ENCODE results near the gene IL27RA. TPM values are rescaled to one million over a fixed set of nuclear protein-coding genes. Genes with fewer than 3 reads are reported as not detected.
A peak's percentile ranks its signal among the peaks of the same experiment; 100 is the strongest.

Gene IL27RA
- 16.2 TPM for total RNA-seq
- long read RNA-seq, transcript IL27RA-201 (14 exons, 2,962 nt): major isoform, 49 of 64 reads
- long read RNA-seq, partial matches to known transcripts: 7 of 64 reads
- long read RNA-seq, other reads (novel, unspliced or antisense): 8 of 64 reads

DNA sequence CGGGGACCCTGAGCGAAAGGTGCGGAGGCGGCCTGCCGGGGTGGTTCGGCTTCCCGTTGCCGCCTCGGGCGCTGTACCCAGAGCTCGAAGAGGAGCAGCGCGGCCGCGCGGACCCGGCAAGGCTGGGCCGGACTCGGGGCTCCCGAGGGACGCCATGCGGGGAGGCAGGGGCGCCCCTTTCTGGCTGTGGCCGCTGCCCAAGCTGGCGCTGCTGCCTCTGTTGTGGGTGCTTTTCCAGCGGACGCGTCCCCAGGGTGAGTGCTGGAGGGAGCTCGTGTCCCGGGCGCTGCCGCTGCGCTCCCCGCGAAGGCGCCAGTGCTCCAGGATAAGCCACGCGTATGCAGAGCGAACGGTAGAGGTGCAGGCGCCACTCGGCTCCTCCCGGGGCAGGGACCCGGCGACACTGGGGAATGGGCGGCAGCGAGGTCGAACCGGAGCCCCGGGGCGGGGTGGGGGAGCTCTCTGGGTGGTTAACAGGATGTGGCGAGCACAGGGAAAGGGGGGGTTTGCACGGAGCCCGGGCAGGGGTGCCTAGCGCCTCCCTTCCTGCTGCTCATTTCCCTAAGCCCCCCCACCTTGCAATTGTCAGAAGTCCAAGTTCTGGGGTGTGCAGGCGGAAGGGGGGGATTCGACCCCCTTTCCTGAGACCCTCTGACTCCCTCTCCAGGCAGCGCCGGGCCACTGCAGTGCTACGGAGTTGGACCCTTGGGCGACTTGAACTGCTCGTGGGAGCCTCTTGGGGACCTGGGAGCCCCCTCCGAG lies at the start of gene IL27RA:
IL27RA (plus strand) TSS at position 44 of the 762 bp plus-strand sequence; CDS start at position 155, 111 bp downstream.
- H3K9me3 ChIP-seq: no peaks in the 10 kb centered on the region
- peak within 1 kb of the TSS; percentile 88 for H3K27ac ChIP-seq
- no peaks in the 10 kb centered on the region for H3K27me3 ChIP-seq
- peaks cover 8% of the 10 kb centered on the region for H3K4me1 ChIP-seq
- peak; percentile 89 for ATAC-seq
- intact Hi-C loops (cut with DNase I): no loop called here
- H3K36me3 ChIP-seq: no peaks in the 10 kb centered on the region
- TF ChIP-seq, protein P1, sequence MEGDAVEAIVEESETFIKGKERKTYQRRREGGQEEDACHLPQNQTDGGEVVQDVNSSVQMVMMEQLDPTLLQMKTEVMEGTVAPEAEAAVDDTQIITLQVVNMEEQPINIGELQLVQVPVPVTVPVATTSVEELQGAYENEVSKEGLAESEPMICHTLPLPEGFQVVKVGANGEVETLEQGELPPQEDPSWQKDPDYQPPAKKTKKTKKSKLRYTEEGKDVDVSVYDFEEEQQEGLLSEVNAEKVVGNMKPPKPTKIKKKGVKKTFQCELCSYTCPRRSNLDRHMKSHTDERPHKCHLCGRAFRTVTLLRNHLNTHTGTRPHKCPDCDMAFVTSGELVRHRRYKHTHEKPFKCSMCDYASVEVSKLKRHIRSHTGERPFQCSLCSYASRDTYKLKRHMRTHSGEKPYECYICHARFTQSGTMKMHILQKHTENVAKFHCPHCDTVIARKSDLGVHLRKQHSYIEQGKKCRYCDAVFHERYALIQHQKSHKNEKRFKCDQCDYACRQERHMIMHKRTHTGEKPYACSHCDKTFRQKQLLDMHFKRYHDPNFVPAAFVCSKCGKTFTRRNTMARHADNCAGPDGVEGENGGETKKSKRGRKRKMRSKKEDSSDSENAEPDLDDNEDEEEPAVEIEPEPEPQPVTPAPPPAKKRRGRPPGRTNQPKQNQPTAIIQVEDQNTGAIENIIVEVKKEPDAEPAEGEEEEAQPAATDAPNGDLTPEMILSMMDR (IDR thresholded peaks at IDR 0.05): peak; percentile 71
- H3K4me3 ChIP-seq: peak within 1 kb of the TSS; percentile 79
- peak; percentile 86 for DNase-seq

DNA sequence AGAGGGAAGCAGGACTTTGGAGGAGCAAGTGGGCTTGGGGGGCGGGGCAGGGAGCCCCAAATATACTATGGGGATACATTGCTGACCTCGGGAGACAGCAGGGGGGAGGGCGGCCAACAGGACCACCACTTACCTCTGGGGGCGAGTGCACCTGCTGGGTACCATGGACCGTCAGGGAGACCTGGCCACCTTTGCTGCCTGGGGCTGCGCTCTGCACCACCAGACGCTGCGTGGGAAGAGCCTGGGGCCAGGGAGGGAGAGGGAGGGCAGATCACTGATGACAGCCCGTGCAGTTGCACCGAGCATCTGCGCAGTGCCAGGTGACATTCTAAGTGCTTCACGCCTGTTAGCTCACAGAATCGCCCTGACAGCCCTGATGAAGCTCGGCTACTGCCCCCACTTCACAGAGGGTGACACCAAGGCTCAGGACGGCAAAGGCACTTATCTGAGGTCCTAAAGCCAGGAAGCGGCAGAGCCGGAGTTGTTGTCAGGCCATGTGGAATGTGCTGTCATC lies 49.5 kb upstream of the IL27RA start:
- Histone ChIP-seq H3K4me3 (no peak overlapping the region), H3K36me3 (peaks cover 3% of the 10 kb centered on the region), H3K9me3 (no peaks in the 10 kb centered on the region), H3K27me3 (no peaks in the 10 kb centered on the region), H3K4me1 (peaks cover 35% of the 10 kb centered on the region), H3K27ac (no peak overlapping the region)
- no peak for DNase-seq
- ATAC-seq: no peak
- TF ChIP-seq, protein P1 (IDR thresholded peaks at IDR 0.05): no peak
- intact Hi-C loops (cut with DNase I): no loop called here

DNA sequence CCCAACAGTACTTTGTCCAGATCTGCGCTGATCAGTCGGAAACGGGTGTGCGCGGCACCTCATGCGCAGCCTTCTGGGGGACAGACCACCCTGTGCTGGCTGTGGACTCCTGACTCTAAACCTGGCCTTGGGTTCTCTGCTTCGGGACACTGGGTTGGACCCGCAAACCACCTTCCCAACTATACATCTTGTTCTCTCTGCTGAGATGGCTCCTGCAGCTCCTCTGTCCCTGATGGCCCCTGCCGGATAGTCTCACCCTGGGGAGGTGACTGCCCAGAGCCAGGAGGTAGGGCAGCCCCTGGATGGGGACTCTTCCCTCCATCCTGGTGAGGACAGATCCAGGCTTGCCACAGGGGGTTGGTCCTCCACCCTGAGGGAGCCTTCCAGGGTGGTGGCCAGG lies 48.8 kb upstream of the IL27RA start:
- peaks cover 3% of the 10 kb centered on the region for H3K36me3 ChIP-seq

DNA sequence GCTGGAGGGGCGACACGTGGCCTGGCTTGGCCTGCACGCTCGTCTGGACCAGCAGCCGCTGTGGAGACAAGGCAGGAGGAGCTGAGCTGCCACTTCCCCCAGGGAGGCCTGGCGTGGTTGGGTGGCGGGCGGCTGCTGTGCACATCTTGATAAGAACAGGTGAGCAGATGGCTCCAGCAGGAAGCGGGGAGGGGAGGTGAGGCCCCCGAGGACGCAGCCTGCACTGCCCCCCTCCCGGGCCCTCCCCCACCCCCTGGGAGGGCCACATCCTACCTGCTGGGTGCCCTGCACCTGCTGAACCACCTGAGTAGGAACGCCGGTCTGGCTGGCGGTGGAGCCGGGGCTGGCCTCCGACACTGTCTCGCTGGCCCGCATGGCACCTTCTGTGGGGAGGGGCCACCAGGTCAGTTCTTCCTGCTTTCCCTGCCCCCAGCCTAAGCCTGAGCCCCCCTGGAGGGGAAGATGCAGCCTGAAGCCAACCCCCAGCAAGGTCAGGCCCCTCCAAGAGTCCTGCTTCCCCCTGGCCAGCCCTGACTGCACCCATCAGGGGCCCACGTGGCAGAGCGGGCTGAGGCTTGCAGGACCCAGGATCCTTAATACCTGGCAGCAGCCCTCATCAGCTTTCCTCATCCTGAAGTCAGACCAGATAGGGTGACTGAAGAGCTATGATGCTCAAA lies 48.2 kb upstream of the IL27RA start:
- intact Hi-C loops (cut with DNase I): no loop called here
- TF ChIP-seq, protein P1 (IDR thresholded peaks at IDR 0.05): no peak
- peaks cover 3% of the 10 kb centered on the region for H3K36me3 ChIP-seq
- ATAC-seq: no peak
- H3K4me1 ChIP-seq: peaks cover 45% of the 10 kb centered on the region
- no peak for DNase-seq
- no peak overlapping the region for H3K27ac ChIP-seq
- no peaks in the 10 kb centered on the region for H3K27me3 ChIP-seq
- H3K9me3 ChIP-seq: no peaks in the 10 kb centered on the region
- H3K4me3 ChIP-seq: no peak overlapping the region

More for the DNA sequence above, 48.8 kb upstream of the IL27RA start:
- no peak overlapping the region for H3K27ac ChIP-seq
- H3K4me3 ChIP-seq: no peak overlapping the region
- TF ChIP-seq, protein P1 (IDR thresholded peaks at IDR 0.05): no peak
- ATAC-seq: no peak
- H3K9me3 ChIP-seq: no peaks in the 10 kb centered on the region
- peaks cover 42% of the 10 kb centered on the region for H3K4me1 ChIP-seq
- no peak for DNase-seq
- no peaks in the 10 kb centered on the region for H3K27me3 ChIP-seq
- intact Hi-C loops (cut with DNase I): no loop called here

DNA sequence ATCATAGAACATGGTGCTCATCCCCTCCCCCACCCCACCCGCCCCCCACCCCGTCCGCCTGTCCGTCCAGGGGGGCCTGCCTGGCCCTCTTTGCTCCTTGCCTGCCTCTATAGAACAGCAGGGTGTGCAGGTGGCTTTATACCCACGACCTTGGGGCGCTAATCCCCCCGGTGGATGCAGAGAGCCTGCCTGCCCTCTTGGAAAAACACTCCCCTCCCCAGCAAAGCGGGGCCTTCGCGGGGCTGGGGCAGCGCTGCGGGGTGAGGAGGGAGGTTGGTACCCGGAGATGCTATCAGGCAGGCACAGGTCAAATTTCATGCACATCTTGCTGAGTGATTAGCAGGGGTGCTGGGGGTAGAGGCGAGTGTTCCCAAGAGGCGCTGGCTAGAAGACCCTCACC lies 47.4 kb upstream of the IL27RA start:
- Histone ChIP-seq H3K4me1 (peaks cover 40% of the 10 kb centered on the region), H3K36me3 (peaks cover 3% of the 10 kb centered on the region)

More for the DNA sequence above, 47.4 kb upstream of the IL27RA start:
- H3K27ac ChIP-seq: no peak overlapping the region
- intact Hi-C loops (cut with DNase I): no loop called here
- DNase-seq: no peak
- ATAC-seq: no peak
- TF ChIP-seq, protein P1 (IDR thresholded peaks at IDR 0.05): no peak
- H3K27me3 ChIP-seq: no peaks in the 10 kb centered on the region
- no peak overlapping the region for H3K4me3 ChIP-seq
- H3K9me3 ChIP-seq: no peaks in the 10 kb centered on the region
